Hepatocyte (in vitro differentiated cells): ENCODE results near the gene MACO1. TPM values are rescaled to one million over a fixed set of nuclear protein-coding genes. Genes with fewer than 3 reads are reported as not detected.
"Not testable (repeated sequence)": the region's sequence is repeated elsewhere in the genome, so short reads cannot be mapped to it uniquely, and the experiment has no call there.

Experiments used
- DNase-seq: peaks from one replicate; pipeline ENCODE4 v3.0.0-alpha.2; 2016; ENCODE audit warnings: low spot score
- H2AFZ ChIP-seq: fragments of 200-600 bp; sonication (generic); 2 replicates; pipeline ENCODE4 v1.6.0; 2016; ENCODE audit warnings: antibody characterized with exemption, mild to moderate bottlenecking
- H3K27ac ChIP-seq: fragments of 200-600 bp; sonication (generic); 2 replicates; pipeline ENCODE4 v1.5.1; 2016; ENCODE audit warnings: mild to moderate bottlenecking
- H3K27me3 ChIP-seq: fragments of 200-600 bp; sonication (generic); 2 replicates; pipeline ENCODE4 v1.6.1; 2016
- H3K36me3 ChIP-seq: fragments of 200-600 bp; sonication (generic); replicated peaks from 2 replicates; pipeline ENCODE4 v1.5.1; 2016; ENCODE audit warnings: low read depth; ENCODE audit not compliant: insufficient read depth
- H3K4me1 ChIP-seq: fragments of 200-600 bp; sonication (generic); 2 replicates; pipeline ENCODE4 v1.5.1; 2016; ENCODE audit warnings: mild to moderate bottlenecking, moderate library complexity; ENCODE audit not compliant: insufficient read depth
- H3K4me2 ChIP-seq: fragments of 200-600 bp; sonication (generic); 2 replicates; pipeline ENCODE4 v1.6.0; 2016
- H3K4me3 ChIP-seq: fragments of 200-600 bp; sonication (generic); 2 replicates; pipeline ENCODE4 v1.5.1; 2016; ENCODE audit warnings: mild to moderate bottlenecking
- H3K79me2 ChIP-seq: fragments of 200-600 bp; sonication (generic); 2 replicates; pipeline ENCODE4 v1.6.0; 2017; ENCODE audit warnings: mild to moderate bottlenecking
- H3K9me2 ChIP-seq: fragments of 200-600 bp; sonication (generic); replicated peaks from 2 replicates; pipeline ENCODE4 v1.6.0; 2017; ENCODE audit warnings: mild to moderate bottlenecking; ENCODE audit not compliant: insufficient read depth
- H3K9me3 ChIP-seq: fragments of 200-600 bp; sonication (generic); 2 replicates; pipeline ENCODE4 v1.5.1; 2016; ENCODE audit warnings: low read depth, mild to moderate bottlenecking
- H4K20me1 ChIP-seq: fragments of 200-600 bp; sonication (generic); 2 replicates; pipeline ENCODE4 v1.6.0; 2016; ENCODE audit warnings: mild to moderate bottlenecking; ENCODE audit not compliant: insufficient read depth, poor library complexity, severe bottlenecking
- CTCF ChIP-seq: fragments of 200-600 bp; sonication (generic); IDR thresholded peaks from 2 replicates; pipeline ENCODE4 v1.5.1; 2016; ENCODE audit warnings: antibody characterized with exemption, mild to moderate bottlenecking; ENCODE audit not compliant: poor library complexity
- EZH2 ChIP-seq: fragments of 200-600 bp; sonication (generic); IDR thresholded peaks from 2 replicates; pipeline ENCODE4 v1.6.1; 2016; ENCODE audit warnings: antibody characterized with exemption, mild to moderate bottlenecking, borderline replicate concordance
- EZH2phosphoT487 ChIP-seq: fragments of 200-600 bp; sonication (generic); IDR thresholded peaks from one replicate; pipeline ENCODE4 v1.6.1; 2018; ENCODE audit warnings: antibody characterized with exemption, mild to moderate bottlenecking, low read depth, moderate library complexity; ENCODE audit not compliant: unreplicated experiment, severe bottlenecking
- WGBS: methylation state at CpG from one replicate; pipeline ENCODE4 v1.1.6; 2016; ENCODE audit warnings: low lambda C conversion rate; ENCODE audit errors: missing lambda C conversion rate; 5-methylcytosine and 5-hydroxymethylcytosine counted together
- polyA plus RNA-seq: library from polyadenylated mRNA; unstranded; fragments of >200 nt; fragmentation: Nextera tagmentation; extraction: Ambion mirVana; gene quantifications from 2 replicates; pipeline ENCODE4 v1.2.1, GENCODE V29; 2016
- total RNA-seq: library from RNA; depleted of rRNA; stranded (reverse); fragments of >200 nt; gene quantifications from 2 replicates; pipeline ENCODE4 v1.2.3, GENCODE V29; 2014

The MACO1 gene
- total and polyA plus RNA-seq, 2 experiments from 2014 or later, result 14.1 to 27.0 TPM

- no peaks in the 10 kb centered on the region for H3K36me3 ChIP-seq
- H3K4me3 ChIP-seq, result no peak overlapping the region
- no peaks in the 10 kb centered on the region for H4K20me1 ChIP-seq
- no peaks in the 10 kb centered on the region for H3K4me1 ChIP-seq
- peaks cover 13% of the 10 kb centered on the region for H3K79me2 ChIP-seq
- DNase-seq, result no peak
- H3K27me3 ChIP-seq, result no peaks in the 10 kb centered on the region
- no peaks in the 10 kb centered on the region for H3K9me3 ChIP-seq
- no peak overlapping the region for H2AFZ ChIP-seq
- H3K4me2 ChIP-seq, result no peak overlapping the region
- no peaks in the 10 kb centered on the region for H3K9me2 ChIP-seq
- H3K27ac ChIP-seq, result no peak overlapping the region
- 98% methylated on average over 4 of the region's 4 CpGs for WGBS
- TF ChIP-seq EZH2 (no peak), EZH2phosphoT487 (no peak), CTCF (no peak)
Observed at GRCh38 chr1:25456502-25456901, 25.8 kb downstream of the MACO1 start.

- Histone ChIP-seq H3K4me3 (no peak overlapping the region), H3K27me3 (no peaks in the 10 kb centered on the region), H3K36me3 (no peaks in the 10 kb centered on the region), H3K27ac (no peak overlapping the region), H4K20me1 (no peaks in the 10 kb centered on the region), H3K4me1 (no peaks in the 10 kb centered on the region), H3K4me2 (no peak overlapping the region), H3K9me2 (no peaks in the 10 kb centered on the region), H3K79me2 (peaks cover 18% of the 10 kb centered on the region), H3K9me3 (no peaks in the 10 kb centered on the region), H2AFZ (no peak overlapping the region)
- 71% methylated on average over 7 of the region's 7 CpGs for WGBS
- no peak for DNase-seq
- no peak for TF ChIP-seq EZH2phosphoT487
- no peak for TF ChIP-seq CTCF
- no peak for TF ChIP-seq EZH2
Observed at GRCh38 chr1:25458541-25459298, 28.0 kb downstream of the MACO1 start.

GRCh38 chr1:25460020-25460419 lies 29.3 kb downstream of the MACO1 start:
- H3K36me3 ChIP-seq, result no peaks in the 10 kb centered on the region
- no peak overlapping the region for H2AFZ ChIP-seq
- H3K79me2 ChIP-seq, result peaks cover 23% of the 10 kb centered on the region
- DNase-seq, result no peak
- H3K4me2 ChIP-seq, result no peak overlapping the region
- no peak overlapping the region for H3K27ac ChIP-seq
- H4K20me1 ChIP-seq, result peaks cover under 1% of the 10 kb centered on the region
- no peaks in the 10 kb centered on the region for H3K9me3 ChIP-seq
- no peak overlapping the region for H3K4me3 ChIP-seq
- no peak for TF ChIP-seq EZH2
- no peak for TF ChIP-seq EZH2phosphoT487
- TF ChIP-seq CTCF, result no peak
- no peaks in the 10 kb centered on the region for H3K9me2 ChIP-seq
- H3K27me3 ChIP-seq, result no peaks in the 10 kb centered on the region
- no peaks in the 10 kb centered on the region for H3K4me1 ChIP-seq
- 94% methylated on average over 3 of the region's 3 CpGs for WGBS

GRCh38 chr1:25460816-25461215 lies 30.1 kb downstream of the MACO1 start:
- WGBS, result 87% methylated on average over 4 of the region's 4 CpGs
- not testable (repeated sequence) for H3K36me3 ChIP-seq, H3K4me3 ChIP-seq, DNase-seq, H3K4me2 ChIP-seq, H3K4me1 ChIP-seq, H3K9me2 ChIP-seq, H3K27me3 ChIP-seq, H2AFZ ChIP-seq, H4K20me1 ChIP-seq, H3K27ac ChIP-seq, H3K9me3 ChIP-seq
- H3K79me2 ChIP-seq, result peaks cover 30% of the 10 kb centered on the region
